Natural killer cell (primary cell): Measurements from ENCODE around the gene NTSR2. TPM values are rescaled to one million over a fixed set of nuclear protein-coding genes. Genes with fewer than 3 reads are reported as not detected.

ENCODE experiments used
- ATAC-seq, 3 donors: fragments of 150-1000 bp in 2 of 3; fragments of 200-7000 bp in 1 of 3; cut with Tn5 transposase; 1 replicate in 1 of 3; 2 replicates in 2 of 3; pipeline ENCODE4 v1.10.0; 2021; ENCODE audit warnings: mild to moderate bottlenecking in 2 of 3, moderate library complexity in 2 of 3
- DNase-seq, 2 donors: peaks; one replicate each; pipeline versions ENCODE4 v3.0.0 to v3.0.0-alpha.2; 2013 to 2021; ENCODE audit warnings: mixed read lengths in 1 of 2
- H3K27ac ChIP-seq: one replicate; pipeline ENCODE4 v1.5.1; 2013; ENCODE audit warnings: mild to moderate bottlenecking, low read length
- H3K27me3 ChIP-seq: one replicate; pipeline ENCODE4 v1.6.1; 2013; ENCODE audit warnings: low read length; ENCODE audit not compliant: control insufficient read depth, insufficient read depth
- H3K36me3 ChIP-seq: one replicate; pipeline ENCODE4 v1.6.1; 2013; ENCODE audit warnings: low read length; ENCODE audit not compliant: control insufficient read depth, insufficient read depth
- H3K4me1 ChIP-seq: one replicate; pipeline ENCODE4 v1.6.1; 2013; ENCODE audit warnings: low read length; ENCODE audit not compliant: control insufficient read depth, insufficient read depth
- H3K4me3 ChIP-seq: one replicate; pipeline ENCODE4 v1.5.1; 2013; ENCODE audit warnings: low read length
- H3K9me3 ChIP-seq: one replicate; pipeline ENCODE4 v1.6.1; 2013; ENCODE audit warnings: low read length; ENCODE audit not compliant: control insufficient read depth, insufficient read depth
- H3K27ac Mint-ChIP-seq, 2 donors: one replicate each; pipeline ENCODE4 v1.8.0; 2022; ENCODE audit warnings: mild to moderate bottlenecking in 2 of 2, mixed read lengths in 2 of 2, moderate library complexity in 1 of 2
- H3K27me3 Mint-ChIP-seq, 2 donors: one replicate each; pipeline ENCODE4 v1.8.0; 2022; ENCODE audit warnings: low read depth in 2 of 2, mixed read lengths in 2 of 2
- H3K36me3 Mint-ChIP-seq: one replicate; pipeline ENCODE4 v1.8.0; 2022; ENCODE audit warnings: mixed read lengths
- H3K4me1 Mint-ChIP-seq, 2 donors: one replicate each; pipeline ENCODE4 v1.8.0; 2022; ENCODE audit warnings: mixed read lengths in 2 of 2
- H3K4me3 Mint-ChIP-seq: one replicate; pipeline ENCODE4 v1.8.0; 2022; ENCODE audit warnings: mild to moderate bottlenecking, moderate library complexity, mixed read lengths
- H3K9me3 Mint-ChIP-seq, 2 donors: one replicate each; pipeline ENCODE4 v1.8.0; 2022; ENCODE audit warnings: mixed read lengths in 2 of 2
- WGBS: methylation state at CpG from one replicate; pipeline ENCODE4 v1.1.7; 2013; ENCODE audit warnings: missing lambda C conversion rate; ENCODE audit not compliant: insufficient coverage; 5-methylcytosine and 5-hydroxymethylcytosine counted together
- intact Hi-C: fragments of 100-400 bp; cut with micrococcal nuclease; formaldehyde crosslinking; loops from one replicate; pipeline ENCODE4 v1.14.2; 2022
- total RNA-seq, 4 donors: library from RNA; stranded (reverse); fragments of 120-200 nt in 1 of 4; gene quantifications; one replicate each; pipeline versions ENCODE4 v1.2.3 to v1.2.4, GENCODE V29; 2013 to 2022
- TF ChIP-seq, protein P1 (sequence below): fragments of 200-600 bp; IDR thresholded peaks from one replicate; pipeline ENCODE4 v1.8.0; 2022; ENCODE audit warnings: antibody characterized with exemption

NTSR2 gene
- total RNA-seq, 3 donors from 2014 or later (not counting 1 experiment from before 2014, with no cell fraction given), result not detected

DNA sequence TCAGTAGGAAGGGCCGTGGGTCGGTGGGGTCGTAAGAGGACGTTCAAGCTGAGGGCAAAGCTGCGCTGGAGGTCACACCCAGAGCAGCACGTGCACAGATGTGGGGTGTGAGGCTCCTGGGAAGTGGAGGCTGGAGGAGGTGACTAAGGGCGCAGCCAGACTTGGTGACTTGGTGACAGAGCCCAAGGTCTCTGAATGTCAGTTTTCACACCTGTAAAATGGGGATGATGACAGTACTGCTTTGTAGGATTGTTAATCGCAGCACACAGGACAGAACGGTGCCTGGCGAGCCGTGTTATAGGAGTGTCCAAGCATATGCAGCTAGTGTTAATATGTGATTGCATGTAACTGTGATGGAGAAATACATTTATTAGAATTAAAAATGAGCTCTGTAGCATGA lies 40.8 kb downstream of the NTSR2 start:
- intact Hi-C loops, result no loop called here

DNA sequence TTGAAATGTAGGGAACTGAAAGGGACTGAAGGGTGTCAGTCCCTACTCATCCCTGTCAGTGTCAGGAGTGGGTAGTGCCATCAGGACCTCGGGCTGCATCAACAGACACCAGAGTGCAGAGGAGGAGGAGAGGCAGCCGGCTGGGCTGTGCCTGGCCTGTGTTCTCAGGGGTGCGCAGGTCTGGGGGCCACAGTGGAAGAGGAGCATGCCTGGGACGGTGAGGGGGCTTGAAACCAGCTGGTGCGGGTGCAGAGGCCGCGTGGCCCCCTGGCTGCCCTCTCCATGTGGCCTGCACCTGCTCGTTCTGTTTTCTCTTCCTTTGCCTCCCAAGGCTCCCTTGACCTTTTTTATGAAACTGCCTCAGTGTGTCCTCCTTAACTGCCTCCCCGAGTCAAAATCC lies 41.3 kb downstream of the NTSR2 start:
- Histone ChIP-seq H3K4me1 (no peaks in the 10 kb centered on the region), H3K4me3 (no peak overlapping the region), H3K27me3 (no peaks in the 10 kb centered on the region), H3K36me3 (no peaks in the 10 kb centered on the region), H3K9me3 (no peaks in the 10 kb centered on the region), H3K27ac (no peak overlapping the region)
- Mint-ChIP-seq H3K36me3 (no peaks in the 10 kb centered on the region), H3K4me3 (no peak overlapping the region), H3K27me3 (no peaks in the 10 kb centered on the region), H3K4me1 (no peaks in the 10 kb centered on the region), H3K27ac (no peak overlapping the region), H3K9me3 (no peaks in the 10 kb centered on the region)
- DNase-seq (no peak), ATAC-seq (no peak)
- WGBS, result 81% methylated on average over 9 of the region's 9 CpGs
- TF ChIP-seq, protein P1, sequence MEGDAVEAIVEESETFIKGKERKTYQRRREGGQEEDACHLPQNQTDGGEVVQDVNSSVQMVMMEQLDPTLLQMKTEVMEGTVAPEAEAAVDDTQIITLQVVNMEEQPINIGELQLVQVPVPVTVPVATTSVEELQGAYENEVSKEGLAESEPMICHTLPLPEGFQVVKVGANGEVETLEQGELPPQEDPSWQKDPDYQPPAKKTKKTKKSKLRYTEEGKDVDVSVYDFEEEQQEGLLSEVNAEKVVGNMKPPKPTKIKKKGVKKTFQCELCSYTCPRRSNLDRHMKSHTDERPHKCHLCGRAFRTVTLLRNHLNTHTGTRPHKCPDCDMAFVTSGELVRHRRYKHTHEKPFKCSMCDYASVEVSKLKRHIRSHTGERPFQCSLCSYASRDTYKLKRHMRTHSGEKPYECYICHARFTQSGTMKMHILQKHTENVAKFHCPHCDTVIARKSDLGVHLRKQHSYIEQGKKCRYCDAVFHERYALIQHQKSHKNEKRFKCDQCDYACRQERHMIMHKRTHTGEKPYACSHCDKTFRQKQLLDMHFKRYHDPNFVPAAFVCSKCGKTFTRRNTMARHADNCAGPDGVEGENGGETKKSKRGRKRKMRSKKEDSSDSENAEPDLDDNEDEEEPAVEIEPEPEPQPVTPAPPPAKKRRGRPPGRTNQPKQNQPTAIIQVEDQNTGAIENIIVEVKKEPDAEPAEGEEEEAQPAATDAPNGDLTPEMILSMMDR, result no peak
- intact Hi-C loops, result no loop called here

More for the DNA sequence above, 40.8 kb downstream of the NTSR2 start:
- Histone ChIP-seq H3K9me3 (no peaks in the 10 kb centered on the region), H3K4me3 (no peak overlapping the region), H3K36me3 (no peaks in the 10 kb centered on the region), H3K4me1 (no peaks in the 10 kb centered on the region), H3K27me3 (no peaks in the 10 kb centered on the region), H3K27ac (no peak overlapping the region)
- WGBS, result 86% methylated on average over 11 of the region's 11 CpGs
- H3K4me3 Mint-ChIP-seq, result no peak overlapping the region
- no peaks in the 10 kb centered on the region for H3K27me3 Mint-ChIP-seq
- ATAC-seq, result no peak
- TF ChIP-seq, protein P1, result no peak
- H3K9me3 Mint-ChIP-seq, result no peaks in the 10 kb centered on the region
- H3K27ac Mint-ChIP-seq, result no peak overlapping the region
- DNase-seq, result no peak
- H3K4me1 Mint-ChIP-seq, result no peaks in the 10 kb centered on the region
- H3K36me3 Mint-ChIP-seq, result no peaks in the 10 kb centered on the region

DNA sequence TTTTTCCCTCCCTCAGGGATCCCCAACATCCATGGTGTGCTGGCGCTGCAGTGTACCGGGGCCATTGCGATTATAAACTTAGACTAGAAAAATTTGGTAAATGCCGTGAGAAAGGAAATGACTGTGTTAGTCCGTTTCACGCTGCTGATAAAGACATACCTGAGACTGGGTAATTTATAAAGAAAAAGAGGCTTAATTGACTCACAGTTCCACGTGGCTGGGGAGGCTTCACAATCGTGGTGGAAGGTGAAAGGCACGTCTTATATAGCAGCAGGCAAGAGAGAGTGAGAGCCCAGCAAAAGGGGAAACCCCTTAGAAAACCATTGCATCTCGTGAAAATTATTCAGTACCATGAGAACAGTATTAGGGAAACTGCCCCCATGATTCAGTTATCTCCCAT lies 44.3 kb downstream of the NTSR2 start:
- Mint-ChIP-seq H3K27ac (no peak overlapping the region), H3K27me3 (peaks cover 0 to 4% of the 10 kb centered on the region in 2 donors), H3K9me3 (no peaks in the 10 kb centered on the region), H3K36me3 (no peaks in the 10 kb centered on the region), H3K4me3 (no peak overlapping the region), H3K4me1 (no peaks in the 10 kb centered on the region)
- Histone ChIP-seq H3K27ac (no peak overlapping the region), H3K4me1 (no peaks in the 10 kb centered on the region), H3K27me3 (no peaks in the 10 kb centered on the region), H3K4me3 (no peak overlapping the region), H3K9me3 (no peaks in the 10 kb centered on the region), H3K36me3 (no peaks in the 10 kb centered on the region)
- ATAC-seq (no peak), DNase-seq (no peak)
- WGBS, result 74% methylated on average over 10 of the region's 10 CpGs
- intact Hi-C loops, result no loop called here
- TF ChIP-seq, protein P1, result no peak

DNA sequence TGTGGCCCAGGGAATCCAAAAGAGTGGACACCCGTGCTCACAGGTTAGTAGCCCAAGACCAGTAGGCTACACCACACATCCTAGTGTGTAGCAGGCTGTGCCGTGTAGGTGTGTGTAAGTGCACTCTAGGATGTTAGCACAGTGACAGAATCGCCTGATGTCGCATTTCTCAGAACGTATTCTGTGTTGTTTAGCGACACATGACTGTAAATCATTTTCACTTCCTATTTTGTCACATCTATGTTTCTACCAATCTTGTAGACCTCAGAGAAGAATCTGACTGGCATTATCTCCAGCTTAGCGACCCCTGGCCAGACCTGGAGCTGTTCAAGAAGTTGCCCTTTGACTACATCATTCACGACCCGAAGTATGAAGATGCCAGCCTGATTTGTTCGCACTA lies 45.1 kb downstream of the NTSR2 start:
- Histone ChIP-seq H3K27ac (no peak overlapping the region), H3K4me3 (no peak overlapping the region), H3K9me3 (no peaks in the 10 kb centered on the region), H3K36me3 (no peaks in the 10 kb centered on the region), H3K27me3 (no peaks in the 10 kb centered on the region), H3K4me1 (no peaks in the 10 kb centered on the region)
- no peaks in the 10 kb centered on the region for H3K4me1 Mint-ChIP-seq
- H3K36me3 Mint-ChIP-seq, result no peaks in the 10 kb centered on the region
- peaks cover 0 to 4% of the 10 kb centered on the region in 2 donors for H3K27me3 Mint-ChIP-seq
- TF ChIP-seq, protein P1, result no peak
- H3K27ac Mint-ChIP-seq, result no peak overlapping the region
- DNase-seq (no peak), ATAC-seq (no peak)
- H3K9me3 Mint-ChIP-seq, result no peaks in the 10 kb centered on the region
- H3K4me3 Mint-ChIP-seq, result no peak overlapping the region
- intact Hi-C loops, result no loop called here
- WGBS, result 85% methylated on average over 9 of the region's 10 CpGs
